ENCODE measurements around the gene CCDC91. TPM values are rescaled to one million over a fixed set of nuclear protein-coding genes. Genes with fewer than 3 reads are reported as not detected.

Gene CCDC91
- total RNA-seq, 1 experiment from 2014 or later: 26.8 TPM

DNA sequence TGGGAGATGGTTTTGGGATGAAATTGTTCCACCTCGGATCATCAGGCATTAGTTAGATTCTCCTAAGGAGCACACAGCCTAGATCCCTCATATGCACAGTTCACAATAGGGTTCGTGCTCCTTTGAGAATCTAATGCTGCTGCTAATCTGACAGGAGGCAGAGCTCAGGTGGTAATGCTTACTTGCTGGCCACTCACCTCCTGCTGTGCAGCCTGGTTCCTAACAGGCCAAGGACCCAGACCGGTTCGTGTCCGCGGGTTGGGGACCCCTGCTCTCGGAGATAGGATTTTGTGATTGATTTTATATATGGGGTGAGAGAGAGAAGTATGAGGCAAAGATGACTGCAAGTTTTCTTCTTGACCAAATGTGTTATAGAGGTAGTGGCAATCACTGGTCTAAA lies 57.5 kb downstream of the CCDC91 start:
- ChIA-PET CTCF (no interaction called here), POLR2A (ENCODE audit: low non-redundant PET) (interaction anchor here (0.6 kb wide), 1 partner anchor 15 kb away, joined by 3 read pairs; no protein-coding TSS in a partner anchor)
- intact Hi-C loops (cut with micrococcal nuclease; ENCODE audit: unreplicated experiment): no loop called here
- no peak overlapping the region for H3K27ac ChIP-seq (ENCODE audit: low read depth, low read length, poor library complexity, severe bottlenecking)
- TF ChIP-seq EZH2 (IDR thresholded peaks at IDR 0.05; ENCODE audit: borderline replicate concordance, low read depth, low read length, poor library complexity, severe bottlenecking): no peak
- TF ChIP-seq, protein P1, sequence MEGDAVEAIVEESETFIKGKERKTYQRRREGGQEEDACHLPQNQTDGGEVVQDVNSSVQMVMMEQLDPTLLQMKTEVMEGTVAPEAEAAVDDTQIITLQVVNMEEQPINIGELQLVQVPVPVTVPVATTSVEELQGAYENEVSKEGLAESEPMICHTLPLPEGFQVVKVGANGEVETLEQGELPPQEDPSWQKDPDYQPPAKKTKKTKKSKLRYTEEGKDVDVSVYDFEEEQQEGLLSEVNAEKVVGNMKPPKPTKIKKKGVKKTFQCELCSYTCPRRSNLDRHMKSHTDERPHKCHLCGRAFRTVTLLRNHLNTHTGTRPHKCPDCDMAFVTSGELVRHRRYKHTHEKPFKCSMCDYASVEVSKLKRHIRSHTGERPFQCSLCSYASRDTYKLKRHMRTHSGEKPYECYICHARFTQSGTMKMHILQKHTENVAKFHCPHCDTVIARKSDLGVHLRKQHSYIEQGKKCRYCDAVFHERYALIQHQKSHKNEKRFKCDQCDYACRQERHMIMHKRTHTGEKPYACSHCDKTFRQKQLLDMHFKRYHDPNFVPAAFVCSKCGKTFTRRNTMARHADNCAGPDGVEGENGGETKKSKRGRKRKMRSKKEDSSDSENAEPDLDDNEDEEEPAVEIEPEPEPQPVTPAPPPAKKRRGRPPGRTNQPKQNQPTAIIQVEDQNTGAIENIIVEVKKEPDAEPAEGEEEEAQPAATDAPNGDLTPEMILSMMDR (conservative IDR thresholded peaks at IDR 0.05; ENCODE audit: low read depth, low read length): no peak
- BruUV-seq (replicated peaks): no TSS peak
- H3K9me3 ChIP-seq (ENCODE audit: low read depth, low read length, poor library complexity, severe bottlenecking): no peaks in the 10 kb centered on the region
- H3K4me1 ChIP-seq (ENCODE audit: insufficient read depth, low read length, poor library complexity, severe bottlenecking): no peaks in the 10 kb centered on the region
- H3K4me3 ChIP-seq (ENCODE audit: low read depth, low read length, poor library complexity, severe bottlenecking): no peak overlapping the region
- no peaks in the 10 kb centered on the region for H3K36me3 ChIP-seq (ENCODE audit: insufficient read depth, low read length, poor library complexity, severe bottlenecking)
- H3K27me3 ChIP-seq (replicated peaks; ENCODE audit: insufficient read depth, low read depth, low read length, poor library complexity): no peaks in the 10 kb centered on the region
- no peak for DNase-seq (ENCODE audit: low spot score)

DNA sequence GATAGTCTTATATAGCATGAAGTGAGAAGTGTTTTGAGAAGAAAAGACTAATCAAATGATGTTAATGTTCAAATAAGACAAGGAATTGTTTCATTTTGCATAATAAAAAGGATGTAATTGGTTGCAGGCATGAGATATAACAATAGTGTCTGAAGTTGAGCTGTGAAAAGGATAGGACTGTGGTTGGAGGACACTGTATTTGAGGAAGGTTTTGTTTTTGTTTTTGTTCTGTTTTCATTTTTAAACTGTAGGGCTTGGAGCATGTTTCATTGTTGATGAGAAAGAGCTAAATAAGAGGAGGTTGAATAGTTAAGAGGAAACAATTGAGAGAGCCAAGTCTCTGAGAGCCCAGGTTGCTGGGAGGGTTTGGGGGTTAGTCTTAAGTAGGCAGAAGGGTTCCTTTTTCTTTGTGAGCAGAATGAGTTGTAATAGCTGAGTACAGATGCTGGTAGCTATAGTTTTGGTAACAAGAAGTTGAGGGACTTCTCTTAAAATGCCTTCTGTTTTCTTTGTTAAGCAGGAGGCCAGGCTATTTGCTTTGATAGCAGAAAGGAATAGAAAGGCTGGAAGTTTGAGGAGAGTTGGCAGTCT lies 58.4 kb downstream of the CCDC91 start:
- POLR2A ChIA-PET (ENCODE audit: low non-redundant PET): interaction anchor here (0.6 kb wide), 1 partner anchor 15 kb away, joined by 3 read pairs; no protein-coding TSS in a partner anchor
- Histone ChIP-seq H3K9me3 (ENCODE audit: low read depth, low read length, poor library complexity, severe bottlenecking) (no peaks in the 10 kb centered on the region), H3K27me3 (replicated peaks; ENCODE audit: insufficient read depth, low read depth, low read length, poor library complexity) (no peaks in the 10 kb centered on the region), H3K4me1 (ENCODE audit: insufficient read depth, low read length, poor library complexity, severe bottlenecking) (no peaks in the 10 kb centered on the region), H3K36me3 (ENCODE audit: insufficient read depth, low read length, poor library complexity, severe bottlenecking) (no peaks in the 10 kb centered on the region), H3K4me3 (ENCODE audit: low read depth, low read length, poor library complexity, severe bottlenecking) (no peak overlapping the region), H3K27ac (ENCODE audit: low read depth, low read length, poor library complexity, severe bottlenecking) (no peak overlapping the region)
- CTCF ChIA-PET: no interaction called here
- intact Hi-C loops (cut with micrococcal nuclease; ENCODE audit: unreplicated experiment): no loop called here
- no peak for DNase-seq (ENCODE audit: low spot score)
- TF ChIP-seq, protein P1 (conservative IDR thresholded peaks at IDR 0.05; ENCODE audit: low read depth, low read length): no peak
- TF ChIP-seq EZH2 (IDR thresholded peaks at IDR 0.05; ENCODE audit: borderline replicate concordance, low read depth, low read length, poor library complexity, severe bottlenecking): no peak
- BruUV-seq (replicated peaks): no TSS peak

DNA sequence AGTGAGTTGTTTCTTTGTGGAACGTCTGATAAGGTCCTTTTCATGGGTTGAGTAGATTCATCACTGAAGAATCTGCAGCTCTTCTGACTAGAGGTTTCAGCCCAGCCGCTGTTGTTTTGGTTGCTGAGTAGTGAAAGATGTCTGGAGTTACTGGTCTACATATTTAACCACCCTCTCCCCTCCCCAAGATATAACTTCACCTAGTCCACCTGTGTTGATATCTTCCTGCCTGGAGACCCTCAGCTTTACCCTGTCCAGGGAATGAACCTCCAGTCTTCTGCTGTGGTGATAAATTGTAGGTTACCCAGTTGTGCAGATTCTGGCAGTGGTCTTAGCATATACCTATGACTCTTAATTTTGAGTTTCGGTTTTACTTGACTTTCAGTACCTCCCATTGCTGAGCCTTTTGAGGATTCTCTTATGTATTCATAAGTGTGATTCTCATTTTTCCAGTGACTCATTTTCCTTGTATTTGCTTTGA lies 62.9 kb downstream of the CCDC91 start:
- TF ChIP-seq, protein P1 (conservative IDR thresholded peaks at IDR 0.05; ENCODE audit: low read depth, low read length): no peak
- TF ChIP-seq EZH2 (IDR thresholded peaks at IDR 0.05; ENCODE audit: borderline replicate concordance, low read depth, low read length, poor library complexity, severe bottlenecking): no peak
- POLR2A ChIA-PET (ENCODE audit: low non-redundant PET): no interaction called here
- BruUV-seq (replicated peaks): no TSS peak
- CTCF ChIA-PET: no interaction called here
- no peak for DNase-seq (ENCODE audit: low spot score)
- no peaks in the 10 kb centered on the region for H3K4me1 ChIP-seq (ENCODE audit: insufficient read depth, low read length, poor library complexity, severe bottlenecking)
- H3K4me3 ChIP-seq (ENCODE audit: low read depth, low read length, poor library complexity, severe bottlenecking): no peak overlapping the region
- H3K9me3 ChIP-seq (ENCODE audit: low read depth, low read length, poor library complexity, severe bottlenecking): no peaks in the 10 kb centered on the region
- no peak overlapping the region for H3K27ac ChIP-seq (ENCODE audit: low read depth, low read length, poor library complexity, severe bottlenecking)
- intact Hi-C loops (cut with micrococcal nuclease; ENCODE audit: unreplicated experiment): no loop called here
- no peaks in the 10 kb centered on the region for H3K27me3 ChIP-seq (replicated peaks; ENCODE audit: insufficient read depth, low read depth, low read length, poor library complexity)
- H3K36me3 ChIP-seq (ENCODE audit: insufficient read depth, low read length, poor library complexity, severe bottlenecking): no peaks in the 10 kb centered on the region

Measured in A673 (cell line).